Measurements from ENCODE around the gene SLFN5.
"Not testable (repeated sequence)": the region's sequence is repeated elsewhere in the genome, so short reads cannot be mapped to it uniquely, and the experiment has no call there.

The SLFN5 gene

GRCh38 chr17:35242805-35243560 is at the start of gene SLFN5:
Gene SLFN5, plus strand, starts transcription at chr17:35243072. Its CDS starts 15,619 bp downstream, at chr17:35258691.
- DNase-seq = peak; percentile 91

DNA sequence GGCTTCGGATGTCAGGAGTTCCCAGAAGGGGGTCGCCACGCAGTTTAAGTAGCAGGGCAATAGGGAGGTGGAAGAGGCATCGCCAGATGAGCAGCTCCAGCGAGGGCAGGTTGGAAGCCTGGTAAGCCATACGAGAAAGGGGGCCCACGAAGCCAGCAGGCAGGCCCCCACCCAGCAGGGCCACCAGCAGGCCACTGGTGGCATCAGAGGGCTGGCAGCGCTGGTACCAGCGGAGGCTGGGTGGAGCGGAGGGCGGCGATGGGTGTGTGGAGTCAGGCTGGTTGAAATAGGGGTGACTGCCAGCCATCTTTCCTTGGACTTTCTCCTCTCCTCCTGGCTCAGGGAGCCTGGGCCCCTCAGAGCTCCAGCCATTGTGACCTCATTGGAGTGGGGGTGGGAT is 48.9 kb upstream of the SLFN5 start, which contains the start of gene SLC35G3:
Gene SLC35G3, minus strand, starts transcription at position 393 of the 400 bp plus-strand sequence. Its CDS starts 86 bp downstream, at position 307.
- DNase-seq = not testable (repeated sequence)

GRCh38 chr17:35195062-35195461 is 47.8 kb upstream of the SLFN5 start:
- DNase-seq = not testable (repeated sequence)

DNA sequence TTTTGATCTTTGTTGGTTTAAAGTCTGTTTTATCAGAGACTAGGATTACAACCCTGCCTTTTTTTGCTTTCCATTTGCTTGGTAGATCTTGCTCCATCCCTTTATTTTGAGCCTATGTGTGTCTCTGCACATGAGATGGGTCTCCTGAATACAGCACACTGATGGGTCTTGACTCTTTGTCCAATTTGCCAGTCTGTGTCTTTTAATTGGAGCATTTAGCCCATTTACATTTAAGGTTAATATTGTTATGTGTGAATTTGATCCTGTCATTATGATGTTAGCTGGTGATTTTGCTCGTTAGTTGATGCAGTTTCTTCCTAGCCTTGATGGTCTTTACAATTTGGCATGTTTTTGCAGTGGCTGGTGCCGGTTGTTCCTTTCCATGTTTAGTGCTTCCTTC is 40.3 kb upstream of the SLFN5 start:
- DNase-seq = not testable (repeated sequence)

GRCh38 chr17:35210741-35211140 is 32.1 kb upstream of the SLFN5 start:
- DNase-seq = no peak

DNA sequence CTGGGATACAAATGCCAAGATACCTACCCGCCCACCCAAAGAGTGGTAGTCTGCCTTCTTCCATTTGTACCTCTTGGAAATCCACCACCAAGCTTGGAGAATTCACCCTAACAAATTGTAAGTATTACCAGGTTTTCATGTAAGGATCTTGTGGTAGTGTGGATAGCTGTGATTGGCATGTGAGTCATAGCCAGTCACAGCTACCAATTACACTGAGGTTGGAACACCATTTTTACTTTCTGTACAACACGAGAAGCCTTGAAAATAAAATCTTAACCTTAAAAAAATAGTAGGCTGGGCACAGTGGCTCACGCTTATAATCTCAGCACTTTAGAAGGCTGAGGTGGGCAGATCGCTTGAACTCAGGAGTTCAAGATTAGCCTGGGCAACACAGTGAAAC is 30.2 kb upstream of the SLFN5 start:
- DNase-seq = no peak

DNA sequence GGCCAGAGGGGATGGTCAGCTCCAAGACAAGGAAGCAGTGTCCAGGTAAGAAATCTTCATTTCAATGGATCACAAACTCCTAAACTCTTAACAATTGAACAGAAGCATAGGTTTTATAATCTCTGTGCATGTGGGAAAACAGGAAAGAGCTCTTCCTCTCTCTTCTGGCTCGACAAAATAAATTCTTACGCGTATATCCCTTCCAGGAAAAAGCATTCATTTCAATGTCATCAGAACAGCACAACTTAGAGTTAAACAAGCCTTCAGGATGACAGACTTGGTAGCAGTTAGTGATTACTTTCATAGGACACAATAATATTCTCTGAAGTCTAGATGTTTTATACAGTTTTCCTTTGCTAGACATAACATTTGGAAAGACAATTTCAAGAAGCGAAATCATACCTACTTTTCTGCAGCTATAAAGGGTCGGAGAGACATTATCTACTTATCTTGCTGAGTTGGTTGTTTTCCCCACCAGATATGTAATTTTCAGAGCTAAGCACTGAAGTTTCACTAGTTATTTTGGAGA is 29.4 kb upstream of the SLFN5 start:
- DNase-seq = no peak

DNA sequence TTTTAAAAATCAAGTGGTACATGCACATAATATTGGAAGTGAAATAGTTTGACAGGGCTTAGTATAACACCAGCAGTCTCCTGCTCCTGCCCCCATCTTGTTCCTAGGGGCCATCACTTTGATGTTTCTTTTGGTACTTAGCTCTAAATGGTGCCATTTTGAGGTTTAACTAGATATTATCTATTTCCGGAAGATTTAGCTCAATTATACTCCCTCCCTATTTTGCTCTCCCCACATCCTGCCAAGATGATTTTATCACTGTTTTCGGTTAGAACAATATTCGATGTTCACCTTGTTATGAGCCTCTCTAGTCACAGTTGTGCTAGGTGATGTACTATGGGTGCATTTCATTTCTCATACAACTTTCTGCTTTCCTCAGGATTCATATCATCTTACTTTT is 28.7 kb upstream of the SLFN5 start:
- DNase-seq = no peak

DNA sequence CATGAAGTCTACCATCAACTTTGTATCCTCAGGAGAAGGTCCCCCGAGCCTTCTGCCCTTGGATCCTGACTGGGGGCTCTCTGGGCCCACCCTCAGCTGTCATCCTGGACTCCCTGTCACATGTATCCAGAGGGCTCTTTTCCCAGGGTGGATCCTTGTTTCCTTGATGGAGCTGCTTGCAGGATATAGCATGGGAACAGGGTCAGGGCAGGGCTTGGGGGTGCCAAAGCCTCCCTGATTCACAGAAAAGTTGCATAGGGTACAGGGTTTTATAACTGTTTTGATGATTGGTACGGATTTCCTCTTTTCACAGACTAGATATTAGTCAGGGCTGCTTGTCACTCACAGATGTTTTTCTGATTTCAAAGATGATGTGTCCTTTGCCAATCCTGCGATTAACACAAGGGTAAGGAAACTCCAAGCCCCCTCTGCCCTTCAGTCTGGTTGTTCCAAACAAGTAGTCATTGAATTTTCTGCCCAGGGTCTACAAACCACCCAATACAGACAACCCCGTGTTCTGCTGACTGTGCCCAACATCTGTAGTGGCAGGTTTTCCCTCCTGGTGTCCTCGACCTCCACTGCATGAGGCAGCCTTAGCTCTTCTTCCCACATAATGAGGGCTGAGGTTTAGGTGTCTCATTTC is 28.1 kb upstream of the SLFN5 start:
- no peak for DNase-seq

GRCh38 chr17:35217107-35217506 is 25.8 kb upstream of the SLFN5 start:
- DNase-seq = no peak

DNA sequence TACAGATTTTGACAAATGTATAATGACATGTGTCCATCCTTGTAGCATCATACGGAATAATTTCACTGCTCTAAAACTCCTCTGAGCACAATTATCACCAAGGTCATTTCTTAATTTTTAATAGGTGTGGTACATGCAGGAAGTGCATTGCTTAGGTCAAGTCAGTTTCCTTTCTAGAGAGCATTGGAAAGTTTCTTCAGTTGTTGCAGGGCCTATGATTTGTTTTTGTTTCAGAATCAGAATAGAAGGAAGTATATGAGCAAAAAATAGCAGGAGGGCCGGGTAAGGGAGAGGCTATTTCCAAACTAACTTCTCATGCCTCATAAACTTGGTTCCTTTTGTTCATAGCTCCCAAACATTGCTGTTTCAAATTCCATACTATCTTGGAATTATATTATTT is 24.0 kb upstream of the SLFN5 start:
- no peak for DNase-seq

DNA sequence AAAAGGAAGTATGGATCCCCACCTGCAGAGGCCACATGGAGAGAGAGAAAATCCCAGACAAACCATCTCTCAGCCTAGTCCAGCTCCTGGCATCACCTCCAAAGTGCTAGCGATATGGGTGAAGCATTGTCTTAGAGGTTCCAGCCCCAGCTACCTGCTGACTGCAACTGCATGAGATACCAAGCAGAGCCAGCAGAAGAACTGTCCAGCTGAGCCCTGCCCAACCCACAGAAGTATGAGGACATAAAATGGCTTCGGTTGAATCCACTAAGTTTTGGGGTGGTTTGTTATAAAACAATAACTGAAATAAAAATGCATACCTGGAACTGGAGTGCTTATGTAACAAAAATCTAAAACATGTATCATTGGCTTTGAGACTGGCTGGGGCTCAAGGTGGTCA is 20.4 kb upstream of the SLFN5 start:
- DNase-seq = no peak

DNA sequence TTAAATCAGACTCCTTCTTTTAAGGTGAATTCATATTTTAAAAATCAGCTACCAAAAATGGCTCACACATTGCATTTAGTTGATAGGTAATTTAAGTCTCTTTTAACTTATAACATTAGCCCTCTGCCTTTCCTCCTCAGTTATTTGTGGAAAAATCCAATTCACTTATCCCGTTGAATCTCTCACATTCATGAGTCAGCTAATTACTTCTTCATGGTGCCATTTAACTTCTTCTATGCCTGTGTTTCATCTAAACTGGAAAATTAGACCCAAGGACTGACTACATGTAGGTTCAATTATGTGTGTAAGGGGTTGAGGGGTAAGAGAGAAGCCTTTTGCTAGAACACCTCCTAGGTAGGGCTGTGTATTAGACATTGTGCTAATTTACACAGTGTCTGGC is 18.4 kb upstream of the SLFN5 start:
- no peak for DNase-seq

DNA sequence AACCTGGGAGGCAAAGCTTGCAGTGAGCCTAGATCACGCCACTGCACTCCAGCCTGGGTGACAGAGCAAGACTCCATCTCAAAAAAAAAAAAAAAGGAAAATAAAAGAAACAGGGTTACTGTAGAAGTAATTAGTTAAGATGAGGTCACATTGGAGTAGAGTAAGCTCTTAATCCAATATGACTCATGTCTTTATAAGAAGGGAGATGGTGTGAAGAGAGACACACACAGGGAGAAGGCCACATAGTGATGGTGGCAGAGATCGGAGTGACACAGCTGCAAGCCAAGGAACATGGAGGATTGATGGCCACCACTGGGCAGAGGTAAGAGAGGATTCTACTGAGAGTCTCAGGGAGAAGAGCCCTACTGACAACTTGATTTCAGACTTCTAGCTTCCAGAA is 15.3 kb upstream of the SLFN5 start:
- no peak for DNase-seq

GRCh38 chr17:35229638-35230037 is 13.2 kb upstream of the SLFN5 start:
- no peak for DNase-seq

DNA sequence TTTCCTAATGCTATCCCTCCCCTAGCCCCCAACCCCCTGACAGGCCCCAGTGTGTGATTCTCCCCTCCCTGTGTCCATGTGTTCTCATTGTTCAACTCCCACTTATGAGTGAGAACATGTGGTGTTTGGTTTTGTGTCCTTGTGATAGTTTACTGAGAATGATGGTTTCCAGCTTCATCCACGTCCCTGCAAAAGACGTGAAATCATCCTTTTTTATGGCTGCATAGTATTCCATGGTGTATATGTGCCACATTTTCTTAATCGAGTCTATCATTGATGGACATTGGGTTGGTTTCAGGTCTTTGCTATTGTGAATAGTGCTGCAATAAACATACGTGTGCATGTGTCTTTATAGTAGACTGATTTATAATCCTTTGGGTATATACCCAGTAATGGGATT is 8.6 kb upstream of the SLFN5 start:
- DNase-seq = not testable (repeated sequence)

DNA sequence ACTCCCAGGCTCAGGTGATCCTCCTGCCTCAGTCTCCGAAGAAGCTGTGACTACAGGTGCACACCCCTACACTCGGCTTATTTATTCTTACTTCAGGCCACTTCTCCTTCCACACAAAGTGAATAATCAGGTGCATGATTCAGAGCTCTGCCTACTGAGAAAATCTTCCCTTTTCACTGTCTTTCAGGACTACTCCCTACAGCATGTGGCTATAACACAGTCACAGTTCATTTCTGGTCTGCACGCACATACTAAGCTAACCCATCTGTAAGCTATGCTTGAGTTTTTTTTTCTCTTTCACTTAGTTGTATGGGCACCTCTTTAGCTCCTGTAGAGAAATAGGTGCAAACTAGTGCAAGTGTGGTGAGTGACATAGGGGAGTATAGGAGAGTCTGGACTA is 7.6 kb upstream of the SLFN5 start:
- DNase-seq = no peak

GRCh38 chr17:35235917-35236316 is 7.0 kb upstream of the SLFN5 start:
- no peak for DNase-seq

- DNase-seq = no peak
Observed at GRCh38 chr17:35236821-35237220, 6.1 kb upstream of the SLFN5 start.

- DNase-seq = peak; percentile 39
Observed at GRCh38 chr17:35238821-35239220, 4.1 kb upstream of the SLFN5 start.

GRCh38 chr17:35239823-35240222 is 3.0 kb upstream of the SLFN5 start:
- no peak for DNase-seq

- no peak for DNase-seq
Observed at GRCh38 chr17:35240861-35241260, 2.0 kb upstream of the SLFN5 start.

DNA sequence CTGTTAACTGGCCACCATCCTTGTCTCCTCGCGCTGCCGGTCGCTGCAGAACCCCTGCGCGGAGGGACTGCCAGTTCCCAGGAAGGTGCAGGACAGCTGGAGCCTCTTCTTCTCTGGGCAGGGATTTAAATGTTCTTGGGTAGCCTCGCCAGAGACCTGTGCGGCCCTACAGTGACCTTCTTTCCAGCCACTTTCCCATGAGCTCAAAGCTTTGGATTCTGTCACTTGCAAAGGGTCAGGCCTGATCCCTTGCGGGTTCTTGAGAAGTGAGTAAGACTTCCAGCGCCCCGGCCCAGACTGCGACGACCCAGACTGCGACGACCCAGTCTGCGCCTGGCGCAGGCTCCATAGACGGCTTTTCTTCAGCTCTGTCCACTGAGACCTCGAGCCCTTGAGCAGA is 1.4 kb upstream of the SLFN5 start:
- no peak for DNase-seq

GRCh38 chr17:35242158-35242804 is 591 bp upstream of the SLFN5 start:
- peak; percentile 39 for DNase-seq

All from fibroblast of upper back skin (primary cell).